ENCODE measurements around the gene MBNL1.

The MBNL1 gene

DNA sequence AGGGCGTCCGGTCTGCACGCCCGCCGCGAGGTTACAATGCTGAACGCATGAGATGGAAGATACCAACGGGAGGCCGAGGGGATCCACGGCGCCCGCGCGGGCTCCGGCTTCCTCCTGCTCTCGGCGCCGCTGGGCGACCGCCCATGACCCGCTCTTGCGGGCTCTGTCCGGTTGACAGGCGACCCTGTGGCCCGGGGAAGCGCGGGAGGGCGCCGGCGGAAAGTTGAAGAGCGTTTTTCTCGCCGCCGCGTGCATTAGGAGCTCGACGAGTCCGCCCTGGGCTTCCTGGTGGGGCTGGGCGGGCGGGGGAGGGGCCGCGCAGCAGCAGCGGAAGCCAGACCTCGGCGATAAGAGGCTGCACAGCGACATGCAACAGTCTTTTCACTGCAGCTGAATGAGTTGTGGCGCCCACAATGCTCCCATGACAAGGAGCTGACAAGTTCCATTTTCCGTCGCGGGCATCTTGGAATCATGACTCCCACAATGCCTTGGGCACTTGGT is at the start of gene MBNL1:
MBNL1 (plus strand) TSS at position 375 of the 501 bp plus-strand sequence. CDS start 31,265 bp downstream, outside the sequence.
- FAIRE-seq, result no peak

- FAIRE-seq, result no peak
Observed at GRCh38 chr3:152219216-152219615, 49.5 kb upstream of the MBNL1 start.

- no peak for FAIRE-seq
Observed at GRCh38 chr3:152219769-152220255, 48.9 kb upstream of the MBNL1 start.

DNA sequence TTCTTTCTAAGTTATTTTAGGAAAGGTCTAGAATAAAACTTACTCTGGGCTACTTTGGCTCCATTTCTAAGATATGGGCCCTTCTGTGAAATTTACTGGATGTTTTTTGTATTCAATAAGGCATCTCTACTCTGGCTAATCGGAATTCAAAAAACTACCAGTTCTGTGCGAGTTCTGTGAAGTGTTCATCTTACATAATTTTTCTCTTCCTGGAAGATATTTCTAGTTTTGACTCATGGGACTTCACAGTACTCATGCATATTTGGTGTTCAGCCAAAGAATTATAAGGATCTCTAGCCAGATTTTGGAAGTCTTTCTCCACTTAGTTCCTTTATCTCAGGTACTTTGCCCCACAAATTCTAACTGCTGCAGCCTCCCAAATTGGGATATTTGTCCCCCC is 46.4 kb upstream of the MBNL1 start:
- FAIRE-seq, result no peak

- no peak for FAIRE-seq
Observed at GRCh38 chr3:152225201-152225600, 43.5 kb upstream of the MBNL1 start.

GRCh38 chr3:152226176-152226575 is 42.6 kb upstream of the MBNL1 start:
- no peak for FAIRE-seq

DNA sequence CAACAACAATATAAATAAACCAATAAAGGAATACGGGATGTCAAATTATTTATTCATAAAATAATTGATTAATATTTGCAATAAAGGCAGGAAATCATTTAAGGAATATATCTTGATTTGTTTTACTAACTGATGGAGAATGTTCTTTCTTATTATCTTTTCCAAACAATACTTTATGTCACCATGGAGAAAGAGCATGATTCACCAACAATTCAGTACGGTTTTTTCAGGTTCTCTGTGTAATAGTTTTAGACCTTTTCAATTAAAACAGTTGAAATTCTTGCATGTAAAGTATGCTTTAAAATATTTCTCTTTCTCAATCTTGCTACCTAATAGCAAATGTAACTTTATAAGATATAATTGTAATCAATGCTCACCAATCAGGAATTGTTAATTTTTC is 41.7 kb upstream of the MBNL1 start:
- no peak for FAIRE-seq

- no peak for FAIRE-seq
Observed at GRCh38 chr3:152229692-152230091, 39.0 kb upstream of the MBNL1 start.

GRCh38 chr3:152230370-152230769 is 38.4 kb upstream of the MBNL1 start:
- no peak for FAIRE-seq

GRCh38 chr3:152232001-152232400 is 36.7 kb upstream of the MBNL1 start:
- no peak for FAIRE-seq

DNA sequence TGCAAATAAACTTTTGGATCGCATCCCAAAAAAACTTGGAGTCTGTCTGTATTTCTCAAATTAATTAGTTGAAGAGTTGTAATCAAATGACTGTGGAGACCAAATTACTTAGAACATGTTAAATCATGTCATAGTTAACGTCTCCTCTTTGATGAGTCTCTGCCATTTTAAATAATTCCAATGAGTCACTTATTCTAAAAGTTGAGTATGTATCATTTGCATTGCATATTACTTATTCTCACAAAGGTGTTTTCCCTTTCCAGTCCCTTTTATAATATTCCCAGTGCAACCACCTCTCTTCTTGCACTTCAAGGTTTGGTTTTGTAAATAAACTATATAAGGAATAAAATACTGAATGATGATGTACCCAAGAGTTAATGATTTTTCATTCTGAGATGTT is 36.0 kb upstream of the MBNL1 start:
- no peak for FAIRE-seq

DNA sequence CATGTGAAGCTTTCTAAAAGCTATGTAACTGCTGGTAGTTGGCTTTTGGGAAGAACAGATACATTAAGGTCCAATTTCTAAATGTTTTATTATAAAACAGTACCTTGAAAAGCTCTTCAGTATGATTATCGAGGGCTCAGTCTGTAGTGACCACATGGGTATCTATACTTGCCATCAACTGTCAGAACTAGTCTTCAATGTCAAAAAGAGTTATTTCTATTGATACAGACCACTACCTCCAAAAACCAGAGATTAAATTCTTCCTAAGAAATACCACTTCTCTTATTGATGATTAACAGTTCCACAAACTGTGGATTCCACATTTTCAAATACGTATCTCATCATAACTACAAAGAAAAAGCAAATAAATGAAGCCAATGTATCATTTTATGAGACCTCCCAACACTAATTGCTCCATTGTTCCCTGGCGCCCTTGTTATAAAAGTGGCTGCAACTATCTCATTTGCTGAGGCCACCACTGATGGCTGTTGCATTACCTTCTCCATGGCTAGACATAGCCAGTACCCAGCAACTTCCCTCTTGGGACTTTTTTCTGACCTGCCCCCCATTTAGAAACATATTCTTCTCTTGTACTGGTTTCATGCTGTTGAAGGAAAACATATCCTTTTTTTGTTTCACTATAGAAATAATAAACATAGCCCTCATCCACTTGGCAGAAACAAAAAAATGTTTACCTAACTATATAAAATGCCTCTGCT is 33.9 kb upstream of the MBNL1 start:
- no peak for FAIRE-seq

- FAIRE-seq, result no peak
Observed at GRCh38 chr3:152235709-152236298, 32.9 kb upstream of the MBNL1 start.

GRCh38 chr3:152236716-152237115 is 32.0 kb upstream of the MBNL1 start:
- FAIRE-seq, result no peak

- FAIRE-seq, result no peak
Observed at GRCh38 chr3:152241142-152242017, 27.3 kb upstream of the MBNL1 start.

DNA sequence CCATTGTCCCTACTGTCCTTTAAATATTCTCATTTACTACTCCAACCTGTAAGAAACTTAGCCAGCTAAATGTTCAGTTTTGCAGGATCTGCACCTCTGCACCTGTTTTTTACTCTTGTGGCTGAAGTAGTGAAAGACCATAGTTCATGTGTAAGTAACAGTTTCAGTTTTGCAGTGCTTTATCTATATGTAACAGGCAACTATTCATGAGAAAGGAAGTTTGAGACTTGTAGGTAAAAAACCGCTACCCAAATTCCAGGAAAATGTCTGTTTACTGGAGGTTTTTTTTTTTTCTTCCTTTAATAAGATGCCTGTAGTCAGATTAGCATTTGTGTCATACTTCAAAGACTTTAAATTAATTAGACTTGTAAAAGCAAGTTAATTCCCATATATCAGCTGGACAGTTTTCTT is 25.4 kb upstream of the MBNL1 start:
- no peak for FAIRE-seq

GRCh38 chr3:152243721-152244516 is 24.8 kb upstream of the MBNL1 start:
- no peak for FAIRE-seq

- no peak for FAIRE-seq
Observed at GRCh38 chr3:152244517-152244888, 24.2 kb upstream of the MBNL1 start.

DNA sequence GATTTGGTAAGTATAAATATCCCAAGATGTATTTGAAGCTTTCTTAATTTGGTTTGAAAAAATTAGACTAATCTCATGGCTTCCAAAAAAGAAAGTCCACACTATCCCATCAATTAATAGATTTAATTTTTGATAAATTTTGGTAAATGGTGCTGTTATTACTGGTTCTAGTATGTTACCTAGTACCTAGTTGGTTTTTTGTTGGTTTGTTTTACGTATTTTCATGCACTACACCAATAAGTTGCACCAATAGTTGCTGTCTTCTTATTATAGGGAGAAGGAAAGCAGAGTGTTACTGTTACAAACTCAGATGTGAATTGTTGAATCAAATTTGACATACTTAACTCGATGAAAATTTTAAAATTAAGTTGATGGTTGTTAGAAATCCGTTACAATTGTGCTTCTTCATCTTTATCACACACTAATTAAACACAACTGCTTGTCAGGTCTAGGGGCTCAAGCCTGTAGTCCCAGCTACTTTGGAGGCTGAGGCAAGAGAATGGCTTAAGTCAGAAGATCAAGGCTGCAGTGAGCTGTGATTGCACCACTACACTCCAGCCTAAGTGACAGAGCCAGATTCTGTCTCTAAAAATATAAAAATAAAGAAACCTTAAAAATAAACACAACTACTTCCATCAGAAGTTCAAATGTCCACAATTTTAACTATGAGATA is 23.1 kb upstream of the MBNL1 start:
- FAIRE-seq, result no peak

DNA sequence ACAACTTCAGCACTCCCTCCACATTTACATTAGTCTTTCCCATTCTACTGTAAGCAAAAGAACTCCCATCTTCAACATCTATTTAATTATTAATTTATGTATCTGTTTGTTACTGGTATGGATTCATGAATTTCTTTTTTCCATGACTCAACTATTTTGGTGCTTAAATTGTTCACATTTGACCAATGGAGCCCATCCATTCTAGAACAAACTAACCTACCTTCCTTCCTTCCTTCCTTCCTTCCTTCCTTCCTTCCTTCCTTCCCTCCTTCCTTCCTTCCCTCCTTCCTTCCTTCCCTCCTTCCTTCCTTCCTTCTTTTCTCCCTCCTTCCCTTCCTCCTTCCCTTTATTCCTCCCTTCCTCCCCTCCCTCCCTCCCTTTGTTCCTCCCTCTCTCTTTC is 16.8 kb upstream of the MBNL1 start:
- FAIRE-seq, result no peak

GRCh38 chr3:152252755-152253154 is 16.0 kb upstream of the MBNL1 start:
- no peak for FAIRE-seq

- no peak for FAIRE-seq
Observed at GRCh38 chr3:152253514-152253913, 15.2 kb upstream of the MBNL1 start.

Data from G401.6 (cell line).